GM03348 (cell line): ENCODE measurements around the gene RHOB.
"Not testable (repeated sequence)": the region's sequence is repeated elsewhere in the genome, so short reads cannot be mapped to it uniquely, and the experiment has no call there.

Source experiments
- DNase-seq: peaks from one replicate; pipeline ENCODE4 v3.0.0; 2012; ENCODE audit warnings: low spot score

Gene RHOB

GRCh38 chr2:20446917-20447436, at the start of gene RHOB:
TSS of gene RHOB (plus strand) at chr2:20447074. CDS start at chr2:20447466, 392 bp downstream.
- peak; percentile 100 for DNase-seq

- no peak for DNase-seq
Measured at GRCh38 chr2:20397811-20398447, 48.9 kb upstream of the RHOB start.

DNA sequence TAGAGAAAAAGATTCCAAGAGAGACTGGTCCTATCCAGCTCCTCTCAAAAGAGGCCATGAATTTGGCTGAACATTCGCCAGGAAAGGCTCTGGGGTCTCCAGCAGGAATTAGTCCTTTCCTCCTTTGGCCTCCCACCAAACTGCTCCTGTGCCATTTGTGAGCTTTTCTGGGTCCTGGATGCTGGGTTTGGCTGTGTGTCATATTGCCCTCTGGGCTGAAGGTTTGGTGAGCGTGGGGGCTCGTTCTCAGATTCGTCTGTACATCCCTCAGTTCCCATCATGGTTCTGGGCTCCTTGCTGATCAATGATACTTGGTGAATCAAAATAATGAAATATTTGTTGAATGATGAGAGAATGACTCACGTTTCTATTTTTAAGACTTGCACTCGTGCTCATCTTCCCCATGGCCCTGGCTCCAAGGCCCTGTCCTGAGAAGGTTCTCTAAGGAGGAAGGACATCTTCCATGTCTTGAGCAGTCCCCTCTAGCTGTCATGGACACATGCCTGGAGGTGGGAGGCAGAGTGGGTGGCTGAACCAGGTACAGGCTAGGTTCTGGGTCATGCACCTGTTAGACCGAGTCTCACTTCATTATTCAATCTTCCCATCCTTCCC, 47.8 kb upstream of the RHOB start:
- peak; percentile 51 for DNase-seq

- no peak for DNase-seq
Measured at GRCh38 chr2:20400306-20400705, 46.6 kb upstream of the RHOB start.

GRCh38 chr2:20400787-20401488, 45.9 kb upstream of the RHOB start:
- DNase-seq = no peak

- DNase-seq = no peak
Measured at GRCh38 chr2:20401489-20401835, 45.4 kb upstream of the RHOB start.

DNA sequence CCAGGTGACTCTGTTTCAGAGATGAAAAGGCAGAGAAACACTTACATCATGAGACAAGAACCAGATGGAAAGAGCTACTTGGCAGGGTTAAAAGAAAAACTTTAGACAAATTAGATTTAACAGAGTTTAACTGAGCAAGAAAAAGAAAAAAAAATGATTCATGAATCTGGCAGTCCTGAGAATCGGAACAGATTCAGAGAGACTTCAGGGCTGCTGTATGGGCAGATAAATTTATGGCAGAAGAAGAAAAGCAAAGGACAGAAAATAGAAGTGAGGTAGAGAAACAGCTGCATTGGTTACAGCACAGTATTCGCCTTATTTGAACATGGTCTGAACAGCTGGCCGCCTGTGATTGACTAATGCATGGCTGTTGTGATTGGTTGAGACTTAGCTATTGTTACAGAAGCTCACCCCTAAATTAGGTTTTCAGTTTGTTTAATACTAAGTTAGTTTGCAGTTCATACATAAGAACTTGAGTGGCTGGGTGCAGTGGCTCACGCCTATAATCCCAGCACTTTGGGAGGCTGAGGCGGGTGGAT, 43.0 kb upstream of the RHOB start:
- no peak for DNase-seq

DNA sequence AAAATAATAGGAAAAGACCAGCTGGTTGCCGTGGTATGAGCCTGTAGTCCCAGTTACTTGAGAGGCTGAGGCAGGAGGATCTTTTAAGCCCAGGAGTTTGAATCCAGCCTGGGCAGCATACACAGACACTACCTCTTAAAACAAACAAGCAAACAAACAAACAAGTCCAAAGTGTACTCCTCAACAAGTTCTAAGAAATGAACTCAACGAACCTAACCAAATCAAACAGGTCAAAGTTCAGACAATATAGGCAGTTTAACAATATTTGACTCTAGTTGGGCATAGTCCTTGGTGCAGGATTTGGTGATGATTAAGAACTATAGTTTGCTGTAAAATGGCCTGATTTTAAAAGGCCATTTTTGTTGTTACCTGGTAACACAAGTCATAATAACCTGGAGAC, 41.9 kb upstream of the RHOB start:
- no peak for DNase-seq

- DNase-seq = no peak
Measured at GRCh38 chr2:20409039-20409438, 37.8 kb upstream of the RHOB start.

- no peak for DNase-seq
Measured at GRCh38 chr2:20410556-20411277, 36.2 kb upstream of the RHOB start.

DNA sequence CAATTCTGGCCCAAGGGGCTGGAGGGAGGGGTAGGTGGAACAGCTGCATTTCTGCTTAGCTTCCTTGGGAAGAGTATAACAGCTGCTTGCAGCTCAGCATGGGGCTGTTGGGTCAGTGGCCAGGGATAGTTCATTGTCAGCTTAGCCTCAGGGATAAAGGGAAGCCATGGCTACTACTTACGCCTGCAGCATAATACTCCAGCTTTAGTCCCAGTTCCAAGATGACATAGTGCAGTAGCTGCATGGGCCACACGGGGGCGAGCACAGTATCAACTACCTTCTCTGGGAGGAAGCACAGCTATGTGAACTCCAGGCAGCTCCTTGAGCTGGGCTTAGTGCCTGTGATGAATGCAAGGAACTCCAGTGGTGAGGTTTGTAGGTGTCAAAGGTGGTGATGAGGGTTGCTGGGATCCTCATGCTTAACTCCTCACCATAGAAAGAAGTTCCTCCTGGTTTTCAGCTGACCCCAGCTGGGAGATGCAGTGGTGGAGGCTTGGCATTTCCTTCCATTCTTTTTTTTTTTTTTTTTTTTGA, 35.4 kb upstream of the RHOB start:
- peak; percentile 89 for DNase-seq

DNA sequence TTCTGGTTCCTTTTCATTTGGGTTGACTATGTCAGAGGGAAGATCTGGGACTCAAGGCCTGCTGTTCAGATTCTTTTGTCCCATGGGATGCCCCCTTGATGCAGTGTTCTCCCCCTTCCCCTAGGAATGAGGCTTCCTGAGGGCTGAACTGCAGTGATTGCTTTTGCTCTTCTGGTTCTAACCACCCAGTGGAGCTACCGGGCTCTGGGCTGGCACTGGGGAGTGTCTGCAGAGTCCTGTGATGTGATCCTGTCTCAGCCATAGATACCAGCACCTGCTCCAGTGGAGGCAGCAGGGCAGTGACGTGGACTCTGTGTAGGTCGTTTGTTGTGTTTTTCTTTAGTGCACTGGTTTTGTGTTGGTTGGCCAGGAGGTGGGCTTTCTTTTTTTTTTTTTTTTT, 32.1 kb upstream of the RHOB start:
- DNase-seq = no peak

DNA sequence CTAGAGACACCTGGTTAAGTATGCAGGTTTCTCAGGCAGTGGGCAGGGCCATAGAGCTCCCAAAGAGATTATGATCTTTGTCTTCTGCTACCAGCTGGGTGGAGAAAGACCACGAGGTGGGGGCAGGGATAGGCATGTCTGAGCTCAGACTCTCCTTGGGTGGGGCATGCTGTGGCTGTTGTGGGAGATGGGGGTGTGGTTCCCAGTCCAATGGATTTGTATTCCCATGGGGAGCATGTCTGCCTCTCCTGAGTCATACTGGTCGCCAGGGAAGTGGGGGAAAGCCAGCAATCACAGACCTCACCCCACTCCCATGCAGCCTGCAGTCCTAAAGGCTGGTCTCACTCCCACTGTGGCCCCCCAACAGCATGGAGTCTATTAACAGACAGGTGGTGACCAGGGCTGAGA, 31.4 kb upstream of the RHOB start:
- no peak for DNase-seq

DNA sequence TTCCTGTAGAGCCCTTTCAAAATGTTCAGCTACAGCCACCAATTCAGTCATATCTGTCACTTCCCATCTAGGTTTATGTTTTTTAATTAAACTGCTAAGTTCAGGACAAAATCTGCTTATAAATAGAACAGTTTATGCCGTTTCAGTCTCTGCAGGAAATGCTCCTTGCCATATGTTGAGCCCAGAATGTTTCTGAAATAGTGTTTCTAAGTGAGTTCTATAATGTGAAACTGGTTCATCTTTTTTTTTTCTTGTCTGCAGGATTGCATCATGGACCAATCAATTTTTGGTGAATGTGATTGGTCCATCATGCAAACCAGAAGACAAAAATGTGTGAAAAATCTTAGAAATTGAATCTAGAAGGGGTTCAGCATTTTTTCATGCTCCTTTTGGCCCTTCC, 30.2 kb upstream of the RHOB start:
- DNase-seq = no peak

DNA sequence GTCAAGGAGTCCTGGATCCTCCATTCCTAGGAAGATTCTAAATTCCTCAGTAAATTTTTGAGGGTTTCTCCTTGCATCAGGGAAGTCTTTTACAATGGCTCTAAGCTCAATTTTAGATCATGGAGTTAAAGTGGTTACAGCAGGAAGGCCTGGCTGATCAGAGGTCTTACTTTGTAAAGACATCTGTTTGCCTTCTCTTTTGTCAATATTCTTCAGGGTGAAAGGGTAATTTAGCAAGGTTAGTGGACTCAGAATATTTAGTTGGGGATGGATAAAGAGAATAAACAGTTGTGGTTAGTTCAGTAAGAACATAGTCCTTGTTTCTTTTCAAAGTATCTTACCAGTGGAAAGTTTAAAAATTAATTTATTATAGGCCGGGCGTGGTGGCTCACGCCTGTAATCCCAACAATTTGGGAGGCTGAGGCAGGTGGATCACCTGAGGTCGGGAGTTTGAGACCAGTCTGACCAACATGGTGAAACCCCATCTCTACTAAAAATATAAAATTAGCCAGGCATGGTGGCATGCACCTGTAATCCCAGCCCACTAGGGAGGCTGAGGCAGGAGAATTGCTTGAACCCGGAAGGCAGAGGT, 29.5 kb upstream of the RHOB start:
- not testable (repeated sequence) for DNase-seq

GRCh38 chr2:20418519-20418918, 28.4 kb upstream of the RHOB start:
- no peak for DNase-seq

GRCh38 chr2:20419007-20419576, 27.8 kb upstream of the RHOB start:
- DNase-seq = no peak

GRCh38 chr2:20419752-20420151, 27.1 kb upstream of the RHOB start:
- no peak for DNase-seq

DNA sequence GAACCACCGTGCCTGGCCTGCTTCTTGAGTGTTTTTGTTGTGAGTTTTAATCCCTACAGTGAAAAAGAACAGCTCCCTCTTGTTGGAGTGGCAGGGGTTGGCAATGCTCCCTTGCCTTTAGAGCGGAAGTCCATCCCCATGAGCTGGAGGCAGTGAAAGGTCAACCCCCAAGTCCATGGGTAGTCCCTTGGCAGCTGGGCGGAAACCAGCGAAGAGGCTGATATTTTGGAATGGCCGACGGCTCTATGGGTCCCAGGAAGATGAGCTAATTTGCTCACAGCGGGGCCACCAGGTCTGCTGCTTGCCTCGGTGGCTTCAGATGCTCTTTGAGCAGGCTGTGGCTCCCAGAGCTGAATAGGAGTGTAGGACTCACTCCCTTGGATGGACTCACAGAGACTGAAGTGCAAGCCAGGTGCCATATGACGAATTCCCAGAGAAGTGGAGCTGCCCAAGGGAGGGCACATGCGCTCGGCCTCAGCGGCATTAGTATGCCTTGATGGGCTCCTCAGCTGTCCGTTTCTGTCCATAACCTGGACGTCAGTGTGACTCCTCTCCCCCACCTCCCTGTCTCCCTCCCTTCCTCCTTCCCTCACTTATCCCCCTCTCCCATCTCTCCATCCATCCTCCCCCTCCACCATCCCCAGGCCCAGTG, 25.4 kb upstream of the RHOB start:
- no peak for DNase-seq

GRCh38 chr2:20421988-20422370, 24.9 kb upstream of the RHOB start:
- DNase-seq = peak; percentile 91
